Activated CD4-positive, alpha-beta T cell treated with anti-CD3 and anti-CD28 coated beads, Interleukin-2, amount 10 ng/mL, durations not matched to agents 24 days and 14 days (primary cell): ENCODE results near the gene TMEM163. TPM values are rescaled to one million over a fixed set of nuclear protein-coding genes. Genes with fewer than 3 reads are reported as not detected.
"Not testable (repeated sequence)": the region's sequence is repeated elsewhere in the genome, so short reads cannot be mapped to it uniquely, and the experiment has no call there.

Source experiments
- DNase-seq: peaks from one replicate; pipeline ENCODE4 v3.0.0; 2022
- H3K27ac Mint-ChIP-seq: one replicate; pipeline ENCODE4 v1.8.0; 2022; ENCODE audit warnings: mild to moderate bottlenecking, mixed read lengths
- H3K27me3 Mint-ChIP-seq: one replicate; pipeline ENCODE4 v1.8.0; 2022; ENCODE audit warnings: mixed read lengths
- H3K36me3 Mint-ChIP-seq: one replicate; pipeline ENCODE4 v1.8.0; 2022; ENCODE audit warnings: low read depth, mild to moderate bottlenecking, mixed read lengths
- H3K4me1 Mint-ChIP-seq: one replicate; pipeline ENCODE4 v1.8.0; 2021; ENCODE audit warnings: mixed read lengths
- H3K4me3 Mint-ChIP-seq: one replicate; pipeline ENCODE4 v1.8.0; 2022; ENCODE audit warnings: mild to moderate bottlenecking, moderate library complexity, mixed read lengths
- H3K9me3 Mint-ChIP-seq: one replicate; pipeline ENCODE4 v1.8.0; 2021; ENCODE audit warnings: mixed read lengths
- intact Hi-C: fragments of 100-400 bp; cut with micrococcal nuclease; formaldehyde crosslinking; loops from one replicate; pipeline ENCODE4 v1.15.1; 2023
- total RNA-seq: library from RNA; stranded (reverse); gene quantifications from 2 replicates; pipeline ENCODE4 v1.2.3, GENCODE V29; 2022

Gene TMEM163
- total RNA-seq, 1 donor from 2014 or later: 0.23 TPM

- no peaks in the 10 kb centered on the region for H3K4me1 Mint-ChIP-seq
- peaks cover 8% of the 10 kb centered on the region for H3K9me3 Mint-ChIP-seq
- peaks cover 19% of the 10 kb centered on the region for H3K27me3 Mint-ChIP-seq
- intact Hi-C loops: no loop called here
- H3K4me3 Mint-ChIP-seq: no peak overlapping the region
- DNase-seq: no peak
- H3K27ac Mint-ChIP-seq: no peak overlapping the region
- H3K36me3 Mint-ChIP-seq: no peaks in the 10 kb centered on the region
Observed at GRCh38 chr2:134738141-134738870, 19.5 kb upstream of the TMEM163 start.

DNA sequence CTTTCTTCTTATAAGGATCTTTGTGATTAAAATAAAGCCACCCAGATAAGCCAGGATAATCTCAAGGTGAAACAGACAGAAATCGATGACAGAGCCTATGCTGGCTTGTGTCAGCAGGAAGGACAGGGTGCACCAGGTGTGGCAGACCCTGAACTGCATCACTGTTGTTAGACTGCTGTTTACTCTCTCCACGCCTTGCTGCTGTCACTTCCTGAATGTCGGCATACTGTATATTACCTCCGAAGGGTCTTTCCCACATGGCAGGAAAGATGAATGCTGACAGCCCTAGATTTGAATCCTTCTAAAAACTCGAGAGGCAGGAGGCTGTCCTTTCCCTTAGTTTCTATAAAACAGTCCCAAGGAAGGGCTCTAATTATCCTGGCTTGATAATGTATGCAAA, 18.9 kb upstream of the TMEM163 start:
- Mint-ChIP-seq H3K9me3 (peaks cover 8% of the 10 kb centered on the region), H3K4me1 (no peaks in the 10 kb centered on the region), H3K36me3 (no peaks in the 10 kb centered on the region), H3K27me3 (peaks cover 18% of the 10 kb centered on the region), H3K27ac (no peak overlapping the region), H3K4me3 (no peak overlapping the region)
- DNase-seq: no peak
- intact Hi-C loops: no loop called here

DNA sequence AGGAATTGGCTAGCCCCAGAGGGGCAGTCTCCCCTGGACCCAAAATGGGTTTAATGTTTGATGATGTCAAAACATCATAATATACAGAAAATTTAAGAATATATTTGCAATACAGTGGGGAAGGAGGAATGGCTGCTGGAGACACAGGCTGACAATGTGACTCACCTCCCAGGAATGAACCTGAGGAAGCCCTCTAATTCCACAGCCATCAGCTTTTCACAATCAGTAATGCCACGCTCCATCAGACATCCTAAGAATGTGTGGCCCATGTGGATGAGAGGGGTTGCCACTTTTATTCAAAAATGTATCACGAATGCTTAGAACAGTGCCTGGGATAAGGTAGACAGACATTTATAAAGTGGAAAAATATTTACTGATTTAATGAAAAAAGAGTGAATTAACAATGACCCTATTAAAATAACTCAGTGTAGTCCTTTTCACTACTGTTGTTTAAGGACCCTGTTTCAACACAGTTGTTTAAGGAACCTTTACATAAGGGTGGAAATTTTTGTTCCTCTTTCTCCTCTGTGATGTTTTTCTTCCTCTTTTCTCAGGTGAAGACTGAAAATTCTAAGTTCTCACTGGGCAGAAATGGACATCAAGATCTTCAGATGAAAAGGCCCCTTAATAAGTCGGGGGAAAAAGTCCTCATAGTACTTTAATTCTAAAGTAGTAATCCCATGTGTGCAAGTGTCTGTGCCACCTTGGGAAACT, 17.5 kb upstream of the TMEM163 start:
- Mint-ChIP-seq H3K36me3 (no peaks in the 10 kb centered on the region), H3K27ac (no peak overlapping the region), H3K9me3 (peaks cover 8% of the 10 kb centered on the region), H3K4me1 (no peaks in the 10 kb centered on the region), H3K4me3 (no peak overlapping the region), H3K27me3 (peaks cover 18% of the 10 kb centered on the region)
- intact Hi-C loops: no loop called here
- DNase-seq: no peak

DNA sequence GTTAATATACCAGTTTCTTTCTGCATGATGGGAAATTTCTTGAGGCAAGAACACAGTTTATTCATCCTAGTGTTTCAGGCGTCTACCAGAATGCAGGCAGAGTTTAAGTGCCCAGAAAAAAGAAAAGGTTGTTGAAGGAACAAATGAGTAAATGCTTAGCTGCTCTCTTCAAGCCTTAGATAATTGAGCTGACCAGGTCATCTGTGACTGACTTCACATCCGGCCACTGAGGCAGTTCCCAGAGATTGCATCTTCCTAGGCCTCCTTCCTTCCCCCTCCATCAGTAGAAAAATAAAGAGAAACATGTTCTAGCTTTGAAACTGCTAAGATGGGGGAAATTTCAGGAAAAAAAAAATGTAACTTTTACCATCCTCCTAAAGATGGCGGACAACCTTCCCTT, 9.4 kb upstream of the TMEM163 start:
- Mint-ChIP-seq H3K36me3 (no peaks in the 10 kb centered on the region), H3K27ac (no peak overlapping the region), H3K27me3 (peaks cover 23% of the 10 kb centered on the region), H3K4me1 (no peaks in the 10 kb centered on the region), H3K9me3 (no peaks in the 10 kb centered on the region), H3K4me3 (no peak overlapping the region)
- no peak for DNase-seq
- intact Hi-C loops: no loop called here

DNA sequence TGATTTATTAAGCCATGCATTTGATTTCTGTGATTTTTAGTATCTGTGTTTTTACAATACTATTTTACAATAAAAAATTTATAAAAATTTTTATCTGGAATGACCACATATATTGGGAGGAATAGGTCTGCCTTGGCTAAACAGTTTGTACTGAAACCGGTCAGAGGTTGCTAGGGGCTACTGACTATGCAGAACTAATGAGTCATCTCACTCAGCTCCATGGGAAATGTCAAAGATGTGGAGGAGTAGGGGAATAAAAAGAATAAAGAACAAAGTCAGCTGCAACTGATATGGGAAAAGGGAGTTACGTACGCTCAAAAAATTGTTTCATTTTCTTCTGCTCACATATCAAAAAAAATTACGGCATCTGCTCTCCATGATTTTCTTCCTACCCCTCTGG, 8.6 kb upstream of the TMEM163 start:
- no peaks in the 10 kb centered on the region for H3K4me1 Mint-ChIP-seq
- no peaks in the 10 kb centered on the region for H3K36me3 Mint-ChIP-seq
- H3K27me3 Mint-ChIP-seq: peaks cover 28% of the 10 kb centered on the region
- DNase-seq: no peak
- H3K27ac Mint-ChIP-seq: no peak overlapping the region
- intact Hi-C loops: no loop called here
- no peak overlapping the region for H3K4me3 Mint-ChIP-seq
- H3K9me3 Mint-ChIP-seq: no peaks in the 10 kb centered on the region

DNA sequence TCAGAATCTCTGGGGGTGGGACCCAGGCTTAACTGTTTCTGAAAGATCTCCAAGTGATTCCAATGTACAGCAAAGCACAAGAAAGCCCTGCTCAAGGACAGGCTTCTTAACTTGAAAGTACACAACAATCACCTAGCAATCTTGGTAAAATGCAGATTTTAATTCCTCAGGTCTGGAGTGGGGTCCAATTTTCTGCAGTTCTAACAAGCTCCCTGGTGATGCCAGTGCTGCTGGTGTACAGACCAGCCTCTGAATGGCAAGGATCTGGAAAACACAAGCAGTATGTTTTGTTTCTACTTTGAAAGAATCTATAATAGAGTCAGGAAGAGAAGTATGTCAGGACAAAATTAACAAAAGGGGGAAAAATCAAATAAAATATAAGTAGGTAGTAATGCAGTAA, 7.8 kb upstream of the TMEM163 start:
- no peaks in the 10 kb centered on the region for H3K9me3 Mint-ChIP-seq
- intact Hi-C loops: no loop called here

DNA sequence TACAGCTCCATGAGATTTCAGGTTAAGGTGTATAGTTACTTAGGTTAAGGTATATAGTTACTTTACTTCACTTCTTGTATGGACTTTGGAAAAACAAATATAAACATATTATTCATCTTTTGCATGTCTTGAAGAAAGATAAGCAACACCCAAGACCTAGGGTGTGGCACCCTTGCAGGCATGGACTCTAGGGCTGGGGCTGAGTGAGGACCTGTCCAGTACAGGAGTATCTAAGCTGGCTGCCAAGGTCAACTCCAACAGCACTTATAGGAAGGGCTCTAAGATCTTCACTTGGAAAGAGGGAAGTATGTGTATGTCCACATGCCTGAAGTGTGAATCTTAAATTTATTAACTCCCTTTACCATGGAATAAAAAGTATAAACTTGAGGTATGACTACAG, 7.1 kb upstream of the TMEM163 start:
- no peaks in the 10 kb centered on the region for H3K4me1 Mint-ChIP-seq
- intact Hi-C loops: no loop called here
- H3K27ac Mint-ChIP-seq: no peak overlapping the region
- no peaks in the 10 kb centered on the region for H3K9me3 Mint-ChIP-seq
- no peak overlapping the region for H3K4me3 Mint-ChIP-seq
- peaks cover 39% of the 10 kb centered on the region for H3K27me3 Mint-ChIP-seq
- H3K36me3 Mint-ChIP-seq: no peaks in the 10 kb centered on the region
- no peak for DNase-seq

More for the DNA sequence above, 7.8 kb upstream of the TMEM163 start:
- no peak overlapping the region for H3K4me3 Mint-ChIP-seq
- H3K36me3 Mint-ChIP-seq: no peaks in the 10 kb centered on the region
- no peak overlapping the region for H3K27ac Mint-ChIP-seq
- no peak for DNase-seq
- peaks cover 35% of the 10 kb centered on the region for H3K27me3 Mint-ChIP-seq
- no peaks in the 10 kb centered on the region for H3K4me1 Mint-ChIP-seq

DNA sequence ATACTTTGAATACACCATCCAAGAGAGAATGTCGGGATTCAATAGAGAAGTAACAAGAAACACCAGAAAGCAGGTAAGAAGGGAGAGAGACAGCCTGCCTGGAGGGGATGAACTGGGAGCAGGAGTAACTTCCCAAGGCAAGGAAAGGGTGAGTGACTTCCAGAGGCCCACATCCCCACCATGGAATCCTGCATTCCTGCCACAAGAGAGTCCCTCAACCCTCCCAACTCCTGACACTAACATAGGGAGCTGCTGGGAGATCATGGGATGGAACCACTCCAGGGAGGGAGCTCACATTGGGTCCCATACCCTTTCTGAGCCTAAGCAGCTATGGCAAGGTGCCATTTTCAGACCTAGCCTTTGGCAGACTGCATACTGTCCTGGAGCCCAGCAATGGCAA, 5.5 kb upstream of the TMEM163 start:
- H3K4me1 Mint-ChIP-seq: peaks cover 3% of the 10 kb centered on the region
- DNase-seq: no peak
- H3K4me3 Mint-ChIP-seq: no peak overlapping the region
- no peaks in the 10 kb centered on the region for H3K36me3 Mint-ChIP-seq
- H3K27ac Mint-ChIP-seq: no peak overlapping the region
- H3K27me3 Mint-ChIP-seq: peaks cover 53% of the 10 kb centered on the region
- intact Hi-C loops: no loop called here
- H3K9me3 Mint-ChIP-seq: no peaks in the 10 kb centered on the region

- H3K9me3 Mint-ChIP-seq, DNase-seq, H3K27ac Mint-ChIP-seq, H3K36me3 Mint-ChIP-seq, H3K4me1 Mint-ChIP-seq, intact Hi-C loops, H3K4me3 Mint-ChIP-seq: not testable (repeated sequence)
- peaks cover 53% of the 10 kb centered on the region for H3K27me3 Mint-ChIP-seq
Observed at GRCh38 chr2:134723742-134724141, 4.9 kb upstream of the TMEM163 start.

GRCh38 chr2:134722728-134723127, 3.9 kb upstream of the TMEM163 start:
- peaks cover 3% of the 10 kb centered on the region for H3K4me1 Mint-ChIP-seq
- H3K27me3 Mint-ChIP-seq: peaks cover 54% of the 10 kb centered on the region
- no peak for DNase-seq
- no peak overlapping the region for H3K4me3 Mint-ChIP-seq
- H3K27ac Mint-ChIP-seq: no peak overlapping the region
- no peaks in the 10 kb centered on the region for H3K36me3 Mint-ChIP-seq
- H3K9me3 Mint-ChIP-seq: no peaks in the 10 kb centered on the region
- intact Hi-C loops: no loop called here

GRCh38 chr2:134721596-134721995, 2.8 kb upstream of the TMEM163 start:
- no peak overlapping the region for H3K27ac Mint-ChIP-seq
- no peak for DNase-seq
- no peak overlapping the region for H3K4me3 Mint-ChIP-seq
- H3K27me3 Mint-ChIP-seq: peaks cover 58% of the 10 kb centered on the region
- intact Hi-C loops: no loop called here
- H3K4me1 Mint-ChIP-seq: peaks cover 3% of the 10 kb centered on the region
- no peaks in the 10 kb centered on the region for H3K9me3 Mint-ChIP-seq
- no peaks in the 10 kb centered on the region for H3K36me3 Mint-ChIP-seq

GRCh38 chr2:134718023-134718816, 580 bp downstream of the TMEM163 start:
- no peaks in the 10 kb centered on the region for H3K9me3 Mint-ChIP-seq
- H3K27me3 Mint-ChIP-seq: peaks cover 82% of the 10 kb centered on the region
- no peaks in the 10 kb centered on the region for H3K36me3 Mint-ChIP-seq
- intact Hi-C loops: loop anchor here (2.0 to 5.0 kb wide), 2 partner anchors 36 to 201 kb away; partner anchors contain the start of gene CCNT2
- H3K27ac Mint-ChIP-seq: no peak overlapping the region
- peak; percentile 64 for DNase-seq
- peak overlapping the region; percentile 66 for H3K4me3 Mint-ChIP-seq
- H3K4me1 Mint-ChIP-seq: peaks cover 15% of the 10 kb centered on the region

DNA sequence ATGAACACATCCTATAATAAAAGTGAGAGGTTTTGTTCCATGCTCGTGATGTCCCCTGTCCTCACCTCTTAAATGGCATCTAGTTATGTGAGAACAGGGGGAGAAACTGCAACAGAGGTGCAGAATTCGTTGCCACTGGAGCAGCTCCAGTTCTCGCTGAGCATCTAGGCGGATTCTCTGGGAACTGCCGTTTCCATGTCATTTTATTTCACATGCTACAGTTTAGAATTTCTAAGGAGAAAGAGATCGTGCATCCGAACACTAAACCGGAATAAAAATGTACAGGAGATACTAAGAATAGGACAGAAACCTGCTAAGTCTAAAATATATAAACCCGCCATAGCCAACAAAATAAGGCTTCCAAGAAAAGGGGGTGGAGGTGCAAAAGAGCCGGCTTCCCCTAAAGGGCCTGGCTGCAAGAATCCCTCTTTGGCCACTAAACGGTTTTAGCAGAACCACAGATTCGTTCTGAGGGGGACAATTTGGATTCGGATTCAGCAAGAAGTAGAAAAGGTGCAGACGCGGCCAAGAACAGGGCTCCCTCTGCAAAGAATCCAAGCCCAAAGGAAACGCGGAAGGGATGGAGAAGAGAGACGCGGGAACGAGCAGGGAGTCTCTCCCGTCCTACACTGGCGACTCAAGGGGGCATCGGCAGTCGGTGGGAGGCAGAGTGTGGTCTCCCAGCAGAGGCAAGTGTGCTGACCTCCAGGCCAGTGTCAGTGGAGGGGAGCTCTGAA, 1.3 kb downstream of the TMEM163 start:
- Mint-ChIP-seq H3K27ac (no peak overlapping the region), H3K9me3 (no peaks in the 10 kb centered on the region), H3K4me3 (peak overlapping the region; percentile 65), H3K4me1 (peaks cover 15% of the 10 kb centered on the region), H3K27me3 (peaks cover 82% of the 10 kb centered on the region), H3K36me3 (no peaks in the 10 kb centered on the region)
- intact Hi-C loops: loop anchor here (2.0 to 5.0 kb wide), 2 partner anchors 35 to 201 kb away; partner anchors contain the start of gene CCNT2
- no peak for DNase-seq
